ENCODE data around the gene UBXN2A.
"Not testable (repeated sequence)": the region's sequence is repeated elsewhere in the genome, so short reads cannot be mapped to it uniquely, and the experiment has no call there.

Gene UBXN2A

DNA sequence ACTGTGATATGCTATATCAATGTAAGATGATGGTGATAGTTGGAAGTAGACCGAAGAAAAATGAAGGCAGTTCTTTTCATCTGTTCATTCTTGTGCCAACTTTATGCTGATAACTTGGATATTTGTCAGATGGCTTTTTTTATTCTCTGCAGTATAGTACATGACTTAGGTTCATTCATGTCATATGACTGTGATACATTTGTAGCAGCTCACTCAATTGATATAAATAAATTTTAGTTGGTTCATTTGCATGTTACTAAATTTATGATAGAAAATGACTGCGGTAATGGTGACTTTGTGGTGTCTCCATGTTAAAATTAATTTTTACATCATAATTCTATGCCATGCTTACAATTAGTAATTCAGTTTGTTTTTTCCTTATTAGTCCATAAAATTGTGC, 7.1 kb downstream of the UBXN2A start:
- Histone ChIP-seq H3K36me3 (ENCODE audit: control insufficient read depth, insufficient read depth, low read length) (no peaks in the 10 kb centered on the region), H3K27ac (ENCODE audit: low read depth, low read length) (no peak overlapping the region), H3K4me1 (ENCODE audit: control insufficient read depth, insufficient read depth, low read length) (no peaks in the 10 kb centered on the region), H3K4me3 (ENCODE audit: low read length) (no peak overlapping the region), H3K9ac (ENCODE audit: low read length) (no peak overlapping the region), H3K27me3 (ENCODE audit: control insufficient read depth, insufficient read depth, low read length) (no peaks in the 10 kb centered on the region)

GRCh38 chr2:23952558-23952957, 12.3 kb downstream of the UBXN2A start:
- not testable (repeated sequence) for H3K4me3 ChIP-seq (ENCODE audit: low read length); H3K27me3 ChIP-seq (ENCODE audit: control insufficient read depth, insufficient read depth, low read length); H3K27ac ChIP-seq (ENCODE audit: low read depth, low read length); H3K9ac ChIP-seq (ENCODE audit: low read length); H3K36me3 ChIP-seq (ENCODE audit: control insufficient read depth, insufficient read depth, low read length); H3K4me1 ChIP-seq (ENCODE audit: control insufficient read depth, insufficient read depth, low read length)

GRCh38 chr2:23953625-23954024, 13.4 kb downstream of the UBXN2A start:
- H3K27ac ChIP-seq (ENCODE audit: low read depth, low read length) = no peak overlapping the region
- no peaks in the 10 kb centered on the region for H3K27me3 ChIP-seq (ENCODE audit: control insufficient read depth, insufficient read depth, low read length)
- no peak overlapping the region for H3K9ac ChIP-seq (ENCODE audit: low read length)

DNA sequence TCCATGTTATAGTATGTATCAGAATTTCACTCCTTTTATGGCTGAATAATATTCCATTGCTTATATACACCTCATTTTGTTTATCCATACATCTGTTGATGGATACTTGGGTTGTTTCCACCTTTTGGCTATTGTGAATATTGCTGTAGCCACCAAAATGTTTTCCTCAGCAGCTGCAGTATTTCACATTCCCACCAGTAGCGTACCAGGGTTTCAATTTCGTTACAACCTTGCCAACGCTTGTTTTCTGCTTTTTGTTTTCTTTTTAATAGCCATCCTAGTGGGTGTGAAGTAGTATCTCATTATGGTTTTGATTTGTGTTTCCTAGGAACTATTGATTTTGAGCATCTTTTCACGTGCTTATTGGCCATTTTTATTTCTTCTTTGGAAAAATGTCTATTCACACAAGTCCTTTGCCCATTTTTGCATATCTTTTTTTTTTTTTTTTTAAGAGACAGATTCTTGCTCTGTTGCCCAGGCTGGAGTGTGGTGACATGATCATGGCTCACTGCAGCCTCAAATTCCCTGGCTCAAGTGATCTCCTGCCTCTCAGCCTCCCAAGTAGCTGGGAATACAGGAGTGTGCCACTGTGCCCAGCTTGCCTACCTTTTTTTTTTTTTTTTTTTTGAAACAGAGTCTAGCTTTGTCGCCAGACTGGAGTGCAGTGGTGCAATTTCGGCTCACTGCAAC, 14.2 kb downstream of the UBXN2A start:
- H3K27ac ChIP-seq (ENCODE audit: low read depth, low read length) = no peak overlapping the region
- no peaks in the 10 kb centered on the region for H3K36me3 ChIP-seq (ENCODE audit: control insufficient read depth, insufficient read depth, low read length)
- no peak overlapping the region for H3K4me3 ChIP-seq (ENCODE audit: low read length)
- H3K27me3 ChIP-seq (ENCODE audit: control insufficient read depth, insufficient read depth, low read length) = no peaks in the 10 kb centered on the region
- H3K4me1 ChIP-seq (ENCODE audit: control insufficient read depth, insufficient read depth, low read length) = no peaks in the 10 kb centered on the region
- H3K9ac ChIP-seq (ENCODE audit: low read length) = no peak overlapping the region

More at GRCh38 chr2:23953625-23954024, 13.4 kb downstream of the UBXN2A start:
- no peaks in the 10 kb centered on the region for H3K4me1 ChIP-seq (ENCODE audit: control insufficient read depth, insufficient read depth, low read length)
- H3K36me3 ChIP-seq (ENCODE audit: control insufficient read depth, insufficient read depth, low read length) = no peaks in the 10 kb centered on the region
- no peak overlapping the region for H3K4me3 ChIP-seq (ENCODE audit: low read length)

DNA sequence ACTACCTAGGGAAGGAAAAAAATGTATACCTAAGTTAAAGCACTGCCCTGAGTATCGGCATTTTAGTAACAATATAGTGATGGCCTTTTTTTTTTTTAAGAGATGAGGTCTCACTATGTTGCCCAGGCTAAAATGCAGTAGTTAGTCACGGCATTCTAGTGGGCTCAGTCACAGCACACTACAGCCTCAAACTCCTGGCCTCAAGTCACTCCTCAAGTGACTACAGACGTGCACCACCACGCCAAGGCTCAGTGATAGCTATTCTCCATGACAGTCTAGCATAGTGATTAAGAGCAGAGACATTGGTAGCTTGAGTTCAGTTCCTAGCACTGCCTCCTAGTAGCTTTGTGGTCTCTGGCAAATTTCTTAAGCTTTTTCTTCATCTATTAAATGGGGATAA, 27.6 kb downstream of the UBXN2A start:
- Histone ChIP-seq H3K27me3 (ENCODE audit: control insufficient read depth, insufficient read depth, low read length) (no peaks in the 10 kb centered on the region), H3K27ac (ENCODE audit: low read depth, low read length) (no peak overlapping the region), H3K36me3 (ENCODE audit: control insufficient read depth, insufficient read depth, low read length) (no peaks in the 10 kb centered on the region), H3K4me1 (ENCODE audit: control insufficient read depth, insufficient read depth, low read length) (no peaks in the 10 kb centered on the region), H3K4me3 (ENCODE audit: low read length) (no peak overlapping the region), H3K9ac (ENCODE audit: low read length) (no peak overlapping the region)

- Histone ChIP-seq H3K27me3 (ENCODE audit: control insufficient read depth, insufficient read depth, low read length) (no peaks in the 10 kb centered on the region), H3K27ac (ENCODE audit: low read depth, low read length) (no peak overlapping the region), H3K4me3 (ENCODE audit: low read length) (no peak overlapping the region), H3K9ac (ENCODE audit: low read length) (no peak overlapping the region), H3K4me1 (ENCODE audit: control insufficient read depth, insufficient read depth, low read length) (no peaks in the 10 kb centered on the region), H3K36me3 (ENCODE audit: control insufficient read depth, insufficient read depth, low read length) (no peaks in the 10 kb centered on the region)
Observed at GRCh38 chr2:23976883-23977282, 36.6 kb downstream of the UBXN2A start.

GRCh38 chr2:23988371-23988770, 48.1 kb downstream of the UBXN2A start:
- peaks cover 2% of the 10 kb centered on the region for H3K36me3 ChIP-seq (ENCODE audit: control insufficient read depth, insufficient read depth, low read length)
- no peaks in the 10 kb centered on the region for H3K27me3 ChIP-seq (ENCODE audit: control insufficient read depth, insufficient read depth, low read length)
- H3K4me1 ChIP-seq (ENCODE audit: control insufficient read depth, insufficient read depth, low read length) = no peaks in the 10 kb centered on the region
- H3K4me3 ChIP-seq (ENCODE audit: low read length) = no peak overlapping the region
- no peak overlapping the region for H3K9ac ChIP-seq (ENCODE audit: low read length)
- no peak overlapping the region for H3K27ac ChIP-seq (ENCODE audit: low read depth, low read length)

- no peaks in the 10 kb centered on the region for H3K36me3 ChIP-seq (ENCODE audit: control insufficient read depth, insufficient read depth, low read length)
- no peak overlapping the region for H3K27ac ChIP-seq (ENCODE audit: low read depth, low read length)
- H3K27me3 ChIP-seq (ENCODE audit: control insufficient read depth, insufficient read depth, low read length) = no peaks in the 10 kb centered on the region
- H3K4me1 ChIP-seq (ENCODE audit: control insufficient read depth, insufficient read depth, low read length) = peaks cover 2% of the 10 kb centered on the region
- no peak overlapping the region for H3K9ac ChIP-seq (ENCODE audit: low read length)
- no peak overlapping the region for H3K4me3 ChIP-seq (ENCODE audit: low read length)
Observed at GRCh38 chr2:23992931-23993330, 52.7 kb downstream of the UBXN2A start.

GRCh38 chr2:23993736-23994269, 53.5 kb downstream of the UBXN2A start:
- no peaks in the 10 kb centered on the region for H3K27me3 ChIP-seq (ENCODE audit: control insufficient read depth, insufficient read depth, low read length)
- no peak overlapping the region for H3K27ac ChIP-seq (ENCODE audit: low read depth, low read length)
- H3K4me3 ChIP-seq (ENCODE audit: low read length) = no peak overlapping the region

DNA sequence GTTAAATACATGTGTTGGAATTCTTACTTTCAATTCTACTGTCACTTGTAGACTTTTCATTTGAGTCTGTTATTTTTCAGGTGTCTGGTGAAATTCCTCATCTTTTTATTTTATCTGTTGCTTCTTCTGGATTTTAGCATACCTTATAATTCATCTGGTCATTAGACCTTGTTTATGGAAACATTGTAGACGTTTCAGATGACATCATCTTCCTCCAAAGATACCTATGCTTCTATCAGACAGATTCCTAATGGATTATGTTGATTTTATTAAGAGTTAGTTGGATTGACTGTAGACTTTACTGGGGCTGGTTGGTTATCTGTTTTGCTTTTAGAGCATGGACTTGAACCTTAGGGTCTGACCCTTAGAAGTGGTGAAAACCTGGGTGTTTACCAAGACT, 54.3 kb downstream of the UBXN2A start:
- H3K27me3 ChIP-seq (ENCODE audit: control insufficient read depth, insufficient read depth, low read length) = no peaks in the 10 kb centered on the region
- peaks cover under 1% of the 10 kb centered on the region for H3K36me3 ChIP-seq (ENCODE audit: control insufficient read depth, insufficient read depth, low read length)
- H3K9ac ChIP-seq (ENCODE audit: low read length) = no peak overlapping the region
- H3K27ac ChIP-seq (ENCODE audit: low read depth, low read length) = no peak overlapping the region
- no peak overlapping the region for H3K4me3 ChIP-seq (ENCODE audit: low read length)
- H3K4me1 ChIP-seq (ENCODE audit: control insufficient read depth, insufficient read depth, low read length) = peaks cover 2% of the 10 kb centered on the region

More at GRCh38 chr2:23993736-23994269, 53.5 kb downstream of the UBXN2A start:
- Histone ChIP-seq H3K4me1 (ENCODE audit: control insufficient read depth, insufficient read depth, low read length) (peaks cover 2% of the 10 kb centered on the region), H3K36me3 (ENCODE audit: control insufficient read depth, insufficient read depth, low read length) (no peaks in the 10 kb centered on the region), H3K9ac (ENCODE audit: low read length) (no peak overlapping the region)

DNA sequence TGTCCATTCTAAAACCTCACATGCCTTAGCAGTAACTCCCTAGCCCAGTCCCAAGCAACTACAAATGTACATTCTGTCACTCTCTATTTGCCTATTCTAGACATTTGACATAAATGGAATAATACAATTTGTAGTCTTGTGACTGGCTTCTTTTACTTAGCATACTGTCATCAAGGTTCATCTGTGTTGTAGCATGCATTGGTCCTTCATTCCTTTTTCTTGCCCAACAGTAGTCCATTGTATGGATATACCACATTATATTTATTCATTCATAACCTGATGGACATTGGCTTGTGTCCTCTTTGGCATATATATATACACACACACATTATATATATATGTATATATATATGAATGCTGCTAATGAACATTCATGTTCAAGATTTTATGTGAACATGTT, 67.4 kb downstream of the UBXN2A start:
- peaks cover 12% of the 10 kb centered on the region for H3K27me3 ChIP-seq (ENCODE audit: control insufficient read depth, insufficient read depth, low read length)
- H3K4me3 ChIP-seq (ENCODE audit: low read length) = no peak overlapping the region
- no peak overlapping the region for H3K9ac ChIP-seq (ENCODE audit: low read length)
- no peaks in the 10 kb centered on the region for H3K4me1 ChIP-seq (ENCODE audit: control insufficient read depth, insufficient read depth, low read length)
- H3K27ac ChIP-seq (ENCODE audit: low read depth, low read length) = no peak overlapping the region
- no peaks in the 10 kb centered on the region for H3K36me3 ChIP-seq (ENCODE audit: control insufficient read depth, insufficient read depth, low read length)

DNA sequence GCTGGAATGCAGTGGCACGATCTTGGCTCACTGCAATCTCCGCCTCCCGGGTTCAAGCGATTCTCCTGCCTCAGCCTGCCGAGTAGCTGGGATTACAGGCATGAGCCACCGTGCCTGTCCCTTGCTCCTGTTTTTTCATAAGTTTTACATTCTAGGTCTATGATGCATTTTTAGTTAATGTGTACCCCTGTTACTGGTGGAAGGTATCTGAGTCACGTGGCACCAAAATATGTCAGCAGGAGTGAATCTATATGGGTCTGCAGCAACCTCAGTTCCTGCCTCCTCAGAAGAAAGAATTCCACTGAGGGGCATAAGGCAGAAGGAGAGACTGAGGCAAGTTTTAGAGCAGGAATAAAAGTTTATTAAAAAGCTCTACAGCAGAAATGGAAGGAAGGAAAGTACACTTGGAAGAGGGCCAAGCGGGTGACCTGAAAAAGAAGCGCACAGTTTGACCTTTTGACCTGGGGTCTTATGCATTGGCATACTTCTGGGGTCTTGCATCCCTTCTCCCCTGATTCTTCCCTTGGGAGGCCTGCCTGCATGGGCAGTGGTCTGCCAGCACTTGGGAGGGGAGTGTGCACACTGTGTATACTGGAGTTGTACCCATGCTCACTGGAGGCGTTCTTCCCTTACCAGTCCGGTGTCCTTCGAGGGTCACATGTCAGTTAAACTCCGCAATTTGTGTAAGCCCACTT, 68.6 kb downstream of the UBXN2A start:
- H3K9ac ChIP-seq (ENCODE audit: low read length) = no peak overlapping the region
- H3K4me3 ChIP-seq (ENCODE audit: low read length) = no peak overlapping the region
- no peaks in the 10 kb centered on the region for H3K4me1 ChIP-seq (ENCODE audit: control insufficient read depth, insufficient read depth, low read length)
- H3K27me3 ChIP-seq (ENCODE audit: control insufficient read depth, insufficient read depth, low read length) = peaks cover 12% of the 10 kb centered on the region
- no peak overlapping the region for H3K27ac ChIP-seq (ENCODE audit: low read depth, low read length)
- no peaks in the 10 kb centered on the region for H3K36me3 ChIP-seq (ENCODE audit: control insufficient read depth, insufficient read depth, low read length)

DNA sequence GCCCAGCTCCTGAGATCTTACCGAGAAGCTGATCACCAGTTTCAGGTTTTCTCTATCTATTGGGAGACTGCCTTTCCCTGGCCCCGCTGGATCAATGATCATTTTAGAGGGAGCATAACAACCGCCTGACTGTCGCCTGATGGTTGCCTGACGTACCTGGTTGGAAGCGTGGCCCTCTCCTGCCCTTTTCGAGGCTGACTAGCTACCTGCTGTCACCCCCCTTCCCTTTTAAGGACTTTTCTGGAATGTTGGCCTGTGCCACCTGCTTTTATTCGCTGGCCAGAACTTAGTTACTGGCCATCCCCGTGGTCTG, 69.1 kb downstream of the UBXN2A start:
- no peak overlapping the region for H3K4me3 ChIP-seq (ENCODE audit: low read length)

More for the DNA sequence above, 69.1 kb downstream of the UBXN2A start:
- Histone ChIP-seq H3K9ac (ENCODE audit: low read length) (no peak overlapping the region), H3K27ac (ENCODE audit: low read depth, low read length) (no peak overlapping the region), H3K27me3 (ENCODE audit: control insufficient read depth, insufficient read depth, low read length) (peaks cover 12% of the 10 kb centered on the region), H3K36me3 (ENCODE audit: control insufficient read depth, insufficient read depth, low read length) (no peaks in the 10 kb centered on the region), H3K4me1 (ENCODE audit: control insufficient read depth, insufficient read depth, low read length) (no peaks in the 10 kb centered on the region)
